Activated naive CD4-positive, alpha-beta T cell treated with anti-CD3 and anti-CD28 coated beads, Interleukin-2, amount 50 U/mL, for 72 hours (primary cell): ENCODE data around the gene COL6A3. TPM values are rescaled to one million over a fixed set of nuclear protein-coding genes. Genes with fewer than 3 reads are reported as not detected.

Source experiments
- ATAC-seq, 2 donors: fragments of 150-1000 bp; cut with Tn5 transposase; 2 replicates each; pipeline ENCODE4 v1.10.0; 2021; ENCODE audit warnings: mild to moderate bottlenecking in 2 of 2, moderate library complexity in 2 of 2
- DNase-seq, 2 donors: peaks; one replicate each; pipeline ENCODE4 v3.0.0; 2021 to 2022; ENCODE audit warnings: low spot score in 2 of 2
- H3K27ac Mint-ChIP-seq, 2 donors: one replicate each; pipeline ENCODE4 v1.8.0; 2022; ENCODE audit warnings: mild to moderate bottlenecking in 2 of 2, mixed read lengths in 2 of 2
- H3K36me3 Mint-ChIP-seq, 2 donors: one replicate each; pipeline ENCODE4 v1.8.0; 2022; ENCODE audit warnings: mixed read lengths in 2 of 2
- H3K9me3 Mint-ChIP-seq, 2 donors: one replicate each; pipeline ENCODE4 v1.8.0; 2022; ENCODE audit warnings: mixed read lengths in 2 of 2
- total RNA-seq, 2 donors: library from RNA; stranded (reverse); gene quantifications; one replicate each; pipeline ENCODE4 v1.2.3, GENCODE V29; 2022

The COL6A3 gene
- total RNA-seq, 2 donors from 2014 or later, result 13.6 to 31.6 TPM

DNA sequence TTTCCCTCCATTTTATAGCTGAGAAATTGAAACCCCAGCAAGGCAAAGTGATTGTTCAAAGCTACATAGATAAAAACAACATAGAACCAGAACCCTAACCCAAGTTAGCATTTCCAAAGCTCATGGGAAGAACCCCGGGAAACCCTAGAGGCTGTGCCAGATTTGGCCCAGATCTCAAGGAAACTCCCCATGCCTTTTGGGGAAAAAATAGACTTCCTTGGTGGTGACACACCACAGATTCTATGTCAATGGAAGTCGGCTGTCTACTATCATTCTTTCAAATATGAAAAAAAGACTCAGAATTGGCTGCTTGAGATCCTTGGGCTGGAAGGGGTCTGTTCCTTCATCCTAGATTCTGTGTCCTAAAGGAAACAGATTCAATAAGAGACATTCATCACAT is 8.4 kb downstream of the COL6A3 start:
- Mint-ChIP-seq H3K27ac (no peak overlapping the region), H3K36me3 (no peaks in the 10 kb centered on the region), H3K9me3 (no peaks in the 10 kb centered on the region)
- ATAC-seq (no peak), DNase-seq (no peak)

DNA sequence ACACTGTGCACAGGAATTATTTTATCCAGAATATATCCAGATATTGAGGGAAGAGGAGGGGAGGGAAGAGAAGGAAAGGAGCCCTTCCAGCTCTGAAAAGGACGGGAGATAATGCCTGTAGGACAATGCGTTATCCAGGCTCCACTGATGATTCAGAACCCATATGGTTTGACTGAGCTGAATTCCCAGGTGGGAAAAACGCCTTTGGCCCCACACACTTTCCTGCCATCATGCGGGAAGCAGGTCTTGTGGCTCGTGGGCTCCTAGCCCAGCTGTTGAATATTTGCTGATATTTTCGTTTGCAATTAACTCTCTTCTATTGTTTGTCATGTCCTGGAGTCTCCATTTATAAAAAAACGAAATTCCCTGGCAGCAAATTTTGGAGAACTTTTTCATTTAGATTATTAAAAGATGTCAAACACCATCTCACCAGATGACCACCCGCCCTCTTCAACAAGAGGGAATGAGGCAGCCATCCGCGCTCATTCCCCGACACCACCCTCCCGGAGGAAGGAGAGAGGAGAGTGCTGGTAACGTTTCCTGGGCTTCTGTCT is 8.9 kb downstream of the COL6A3 start:
- Mint-ChIP-seq H3K9me3 (no peaks in the 10 kb centered on the region), H3K36me3 (no peaks in the 10 kb centered on the region), H3K27ac (no peak overlapping the region)
- DNase-seq (no peak), ATAC-seq (no peak)

DNA sequence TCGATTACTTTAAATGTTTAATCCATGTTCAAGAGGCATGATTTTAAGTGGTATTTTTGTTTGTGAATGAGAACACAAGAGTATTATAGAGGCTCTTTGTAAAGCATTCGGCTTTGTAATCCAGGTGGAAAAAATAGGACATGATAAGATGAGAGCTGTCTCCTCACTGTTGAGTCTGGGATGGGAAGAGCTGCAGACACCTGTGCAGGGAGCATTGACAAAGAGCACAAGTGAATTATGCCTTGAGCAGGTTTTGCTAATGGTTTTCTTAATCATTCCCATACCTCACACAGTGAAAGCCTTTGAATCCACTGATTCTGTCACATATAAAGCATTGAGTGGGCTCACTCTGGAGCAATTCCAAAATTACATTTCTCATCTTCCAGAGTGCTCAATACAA is 9.6 kb downstream of the COL6A3 start:
- DNase-seq, result no peak
- no peak for ATAC-seq
- H3K9me3 Mint-ChIP-seq, result no peaks in the 10 kb centered on the region
- H3K27ac Mint-ChIP-seq, result no peak overlapping the region
- no peaks in the 10 kb centered on the region for H3K36me3 Mint-ChIP-seq

DNA sequence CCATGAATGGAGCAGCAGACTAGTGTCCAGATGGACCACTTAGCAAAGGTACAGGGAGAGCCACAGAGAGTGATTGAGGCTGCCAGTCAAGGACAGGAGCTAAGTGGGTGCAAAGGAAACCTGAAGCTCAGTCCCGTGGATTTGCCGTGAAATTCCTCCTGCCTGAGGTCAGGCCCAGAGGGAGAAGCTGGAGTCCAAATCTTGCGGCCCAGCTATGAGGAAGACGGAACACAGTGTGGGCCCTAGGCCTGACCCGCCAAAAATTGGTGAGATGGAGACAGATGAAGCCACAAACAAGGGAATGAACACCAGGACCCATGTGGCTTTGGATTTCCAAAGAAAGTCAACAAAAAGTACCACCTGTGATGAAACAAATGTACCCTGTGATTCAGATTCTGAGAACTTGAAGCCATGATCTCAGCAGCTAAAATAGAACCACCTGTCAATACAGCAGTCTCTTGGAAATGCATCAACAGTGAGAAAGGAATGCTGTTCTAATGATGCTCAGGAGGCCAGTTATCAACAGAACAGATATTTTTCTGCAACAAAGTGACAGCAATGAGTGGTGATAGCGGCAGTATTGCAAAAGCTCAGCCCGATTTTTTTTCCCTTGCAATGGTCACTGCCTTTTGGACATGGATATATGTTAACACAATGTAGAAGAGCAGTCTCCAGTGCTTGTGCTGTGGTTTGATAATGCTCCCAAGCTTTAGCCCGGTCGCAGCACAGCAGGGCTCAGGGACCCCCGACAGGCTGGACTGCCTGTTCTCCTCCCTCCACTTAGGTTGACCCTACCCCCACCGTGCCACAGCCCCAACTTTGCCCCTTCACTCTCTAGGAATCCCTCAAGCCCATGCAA is 10.7 kb downstream of the COL6A3 start:
- Mint-ChIP-seq H3K36me3 (no peaks in the 10 kb centered on the region), H3K27ac (peak overlapping the region in 1 of 2 donors; percentile 45), H3K9me3 (no peaks in the 10 kb centered on the region)
- no peak for DNase-seq
- no peak for ATAC-seq

DNA sequence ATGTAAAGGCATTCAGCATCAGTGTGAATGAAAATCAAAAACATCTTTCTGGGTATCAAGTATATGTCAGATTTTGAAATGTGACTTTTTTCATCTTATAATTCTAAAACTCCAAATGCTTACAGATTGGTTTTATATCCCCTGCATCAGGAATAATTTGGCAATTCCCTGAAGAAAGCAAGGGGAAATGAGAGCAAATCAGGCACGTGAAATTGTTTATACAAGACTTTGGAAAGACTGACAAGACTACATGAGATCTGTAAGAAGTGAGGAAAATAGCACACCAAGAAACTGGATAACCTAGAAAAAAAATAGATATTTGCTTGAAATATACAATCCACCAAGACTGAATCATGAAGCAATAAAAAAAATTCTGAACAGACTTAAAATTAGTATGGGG is 13.8 kb downstream of the COL6A3 start:
- no peak overlapping the region for H3K27ac Mint-ChIP-seq
- DNase-seq, result no peak
- no peak for ATAC-seq
- H3K36me3 Mint-ChIP-seq, result no peaks in the 10 kb centered on the region
- no peaks in the 10 kb centered on the region for H3K9me3 Mint-ChIP-seq

DNA sequence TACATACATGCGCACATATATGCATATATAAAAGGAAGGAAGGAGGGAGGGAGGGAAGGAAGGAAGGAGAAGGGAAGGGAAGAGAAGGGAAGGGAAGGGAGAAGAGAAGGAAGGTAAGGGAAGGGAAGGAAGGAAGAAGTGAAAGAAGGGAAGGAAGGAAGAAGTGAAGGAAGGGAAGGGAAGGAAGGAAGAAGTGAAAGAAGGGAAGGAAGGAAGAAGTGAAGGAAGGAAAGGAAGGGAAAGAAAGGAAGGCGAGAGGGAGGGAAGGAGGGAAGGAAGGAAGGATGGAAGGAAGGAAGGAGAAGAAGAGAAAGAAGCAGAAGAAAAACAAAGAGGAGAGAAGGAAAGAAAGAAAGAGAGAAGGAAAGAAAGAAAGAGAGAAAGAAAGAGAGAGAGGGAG is 16.9 kb downstream of the COL6A3 start:
- no peaks in the 10 kb centered on the region for H3K36me3 Mint-ChIP-seq

DNA sequence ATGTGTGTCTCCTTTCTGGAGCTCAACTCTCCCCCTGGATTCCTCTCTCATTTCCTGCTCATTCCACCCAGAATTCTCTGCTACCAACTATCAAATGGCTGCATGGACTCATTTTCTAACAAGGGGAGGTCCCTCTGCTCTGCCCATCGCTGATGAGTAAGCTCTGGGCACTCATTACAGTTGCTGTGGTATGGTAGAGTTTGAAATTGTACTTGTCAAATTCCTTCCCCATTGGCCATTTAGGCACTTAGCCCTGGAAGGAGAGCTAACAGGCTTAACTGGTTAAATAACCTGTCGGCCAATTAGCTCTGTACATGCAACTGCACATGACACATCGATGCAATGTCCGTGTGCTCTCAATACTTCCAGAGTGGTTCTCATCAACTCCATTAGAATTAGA is 20.4 kb downstream of the COL6A3 start:
- DNase-seq (no peak), ATAC-seq (peak in 1 of 2 donors; percentile 37)
- Mint-ChIP-seq H3K36me3 (no peaks in the 10 kb centered on the region), H3K9me3 (no peaks in the 10 kb centered on the region), H3K27ac (peak overlapping the region; percentile 30 to 40)

More for the DNA sequence above, 16.9 kb downstream of the COL6A3 start:
- DNase-seq (no peak), ATAC-seq (no peak)
- no peaks in the 10 kb centered on the region for H3K9me3 Mint-ChIP-seq
- no peak overlapping the region for H3K27ac Mint-ChIP-seq

DNA sequence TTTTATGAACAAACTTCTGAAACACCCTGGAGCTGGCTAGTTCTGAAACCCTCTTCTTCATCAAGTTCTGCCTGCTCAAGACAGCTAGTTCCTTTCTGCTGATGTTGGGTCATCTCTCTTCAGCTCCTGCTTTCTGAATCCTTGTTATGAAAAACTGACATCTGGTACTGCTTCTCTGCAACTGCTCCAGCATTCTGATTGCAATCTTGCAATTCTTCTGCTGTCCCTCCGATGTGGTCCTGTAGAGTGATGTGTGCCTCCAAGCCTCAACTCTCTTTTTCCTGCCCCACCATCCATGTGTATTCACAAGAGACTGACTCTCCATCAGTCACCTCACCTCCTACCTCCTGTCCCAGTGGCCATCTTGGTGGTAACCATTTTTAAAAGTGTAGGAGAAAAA is 21.8 kb downstream of the COL6A3 start:
- no peak for DNase-seq
- H3K27ac Mint-ChIP-seq, result peak overlapping the region in 1 of 2 donors; percentile 39
- H3K9me3 Mint-ChIP-seq, result no peaks in the 10 kb centered on the region
- H3K36me3 Mint-ChIP-seq, result no peaks in the 10 kb centered on the region
- ATAC-seq, result no peak

DNA sequence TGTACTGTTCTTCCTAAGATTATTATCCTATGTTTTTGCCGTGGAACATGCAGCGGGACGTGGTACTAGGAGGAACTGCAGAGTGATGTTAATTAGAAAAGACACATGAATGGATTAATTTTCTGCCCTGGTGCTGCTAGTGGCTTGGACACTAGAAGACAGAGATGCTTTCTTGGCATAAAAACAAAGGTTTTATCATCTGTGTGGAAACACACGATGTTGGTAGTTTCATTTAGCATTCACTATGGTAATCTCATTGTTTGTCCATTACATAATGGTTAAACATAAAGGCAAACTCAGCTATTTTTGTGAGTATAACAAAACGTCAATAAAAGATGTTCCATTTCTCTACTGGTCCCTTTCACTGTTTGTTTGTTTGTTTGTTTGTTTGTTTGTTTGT is 22.8 kb downstream of the COL6A3 start:
- Mint-ChIP-seq H3K9me3 (no peaks in the 10 kb centered on the region), H3K36me3 (no peaks in the 10 kb centered on the region), H3K27ac (no peak overlapping the region)
- ATAC-seq (no peak), DNase-seq (no peak)

DNA sequence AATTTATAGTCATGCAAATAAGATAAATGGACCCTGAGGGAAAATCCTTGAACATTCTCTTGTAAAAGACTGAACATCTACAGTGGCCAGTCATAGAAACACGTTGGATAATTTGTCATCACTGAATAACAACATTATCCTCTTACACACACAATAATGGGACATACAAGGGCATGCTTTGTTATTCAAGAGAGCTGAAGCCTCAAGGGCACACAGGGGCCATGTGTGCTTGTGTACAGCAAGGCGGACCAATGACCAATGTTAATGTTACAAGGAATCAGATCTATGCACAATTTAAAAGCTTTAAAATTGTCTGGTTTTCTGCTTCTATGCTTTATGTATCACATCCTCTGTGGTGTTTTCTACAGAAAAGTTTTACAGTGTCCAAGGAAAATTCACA is 23.7 kb downstream of the COL6A3 start:
- Mint-ChIP-seq H3K36me3 (no peaks in the 10 kb centered on the region), H3K27ac (no peak overlapping the region), H3K9me3 (no peaks in the 10 kb centered on the region)
- no peak for DNase-seq
- no peak for ATAC-seq

DNA sequence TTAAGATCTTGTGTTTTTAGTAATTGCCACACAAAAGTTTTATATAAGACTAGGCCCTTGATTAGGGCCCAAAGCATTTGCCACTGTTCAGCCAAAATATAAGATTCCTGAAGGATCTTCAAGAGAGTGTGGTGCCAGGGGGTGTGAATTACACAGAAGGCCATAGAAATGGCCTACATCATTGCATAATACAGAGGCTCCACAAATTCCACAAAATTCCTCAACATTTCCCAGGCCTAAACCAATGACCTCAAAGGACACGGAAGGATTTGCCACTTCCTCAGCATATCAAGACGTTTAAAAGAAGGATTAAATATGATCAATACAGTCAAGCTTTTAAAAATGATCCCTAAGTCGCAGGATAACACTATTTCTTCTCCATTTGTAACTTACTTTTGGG is 24.1 kb downstream of the COL6A3 start:
- H3K9me3 Mint-ChIP-seq, result no peaks in the 10 kb centered on the region
- DNase-seq (no peak), ATAC-seq (no peak)
- no peaks in the 10 kb centered on the region for H3K36me3 Mint-ChIP-seq
- H3K27ac Mint-ChIP-seq, result no peak overlapping the region

DNA sequence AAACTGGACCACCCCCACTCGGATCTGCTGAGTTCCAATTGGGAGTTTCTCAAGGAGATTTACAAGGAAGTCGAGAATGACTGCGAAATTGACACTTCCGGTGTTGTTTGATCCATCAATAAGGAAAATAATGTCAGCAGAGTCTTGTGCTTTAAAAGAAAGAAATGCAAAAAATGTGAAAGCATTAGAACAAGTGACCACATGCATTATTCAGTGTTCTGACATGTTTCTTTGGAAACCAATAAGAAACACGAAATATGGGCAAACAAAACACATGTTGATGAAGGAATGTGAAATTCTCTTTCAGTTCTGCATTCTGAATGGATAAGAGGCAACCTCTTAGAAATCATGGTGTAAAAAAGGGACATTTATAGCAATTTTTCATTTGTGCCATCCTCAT is 25.9 kb downstream of the COL6A3 start:
- no peaks in the 10 kb centered on the region for H3K36me3 Mint-ChIP-seq
- no peak overlapping the region for H3K27ac Mint-ChIP-seq
- no peaks in the 10 kb centered on the region for H3K9me3 Mint-ChIP-seq
- DNase-seq, result no peak
- no peak for ATAC-seq

DNA sequence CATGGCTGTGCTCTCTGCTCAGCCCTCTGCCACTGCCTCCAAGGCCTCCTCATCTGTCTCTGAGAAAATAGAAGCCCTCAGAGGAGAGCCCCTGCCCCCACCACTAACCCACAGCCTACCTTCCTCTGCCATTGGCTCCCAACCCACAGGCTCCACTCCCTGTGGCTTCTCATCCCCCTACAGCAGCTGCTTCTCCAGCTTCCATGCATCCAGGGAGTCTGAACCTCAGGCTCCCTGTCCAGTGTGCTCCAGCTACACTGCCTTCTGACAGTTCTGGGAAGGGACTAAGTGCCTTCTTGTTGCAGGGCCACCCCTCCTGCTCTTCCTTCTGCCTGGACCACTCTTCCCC is 29.3 kb downstream of the COL6A3 start:
- no peak for ATAC-seq

DNA sequence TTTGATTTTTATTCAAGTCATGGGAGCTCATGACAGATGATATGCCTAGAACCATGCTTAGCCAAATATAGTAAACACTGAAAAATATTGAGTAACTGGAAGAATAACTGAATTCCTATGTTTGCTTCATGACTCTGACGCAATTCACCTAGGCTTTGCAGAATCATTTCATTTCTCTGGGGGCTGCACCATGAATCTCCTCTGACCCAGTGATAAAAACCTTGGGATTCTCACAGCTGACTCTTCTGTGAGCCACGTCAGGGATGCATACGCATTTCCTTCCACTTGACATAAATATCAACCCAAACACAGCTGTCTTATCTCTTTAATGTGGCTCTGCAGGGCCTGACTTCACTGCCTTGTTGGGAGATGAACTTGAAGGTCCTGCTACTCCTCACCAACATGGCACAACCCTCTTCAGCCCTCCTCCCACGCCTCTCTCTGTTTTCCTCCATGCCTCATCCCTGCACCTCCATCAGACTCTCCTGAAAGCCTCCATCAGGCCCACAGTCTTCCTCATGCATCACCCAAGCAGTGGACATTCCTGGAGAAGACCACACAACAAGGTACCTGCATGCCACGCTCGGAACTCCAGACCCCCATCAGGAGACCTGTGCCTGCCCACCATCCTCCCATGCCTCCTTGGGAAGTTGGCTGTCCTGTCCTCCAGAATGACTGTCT is 29.8 kb downstream of the COL6A3 start:
- no peaks in the 10 kb centered on the region for H3K36me3 Mint-ChIP-seq

More for the DNA sequence above, 29.3 kb downstream of the COL6A3 start:
- no peaks in the 10 kb centered on the region for H3K36me3 Mint-ChIP-seq
- H3K9me3 Mint-ChIP-seq, result no peaks in the 10 kb centered on the region
- no peak for DNase-seq
- no peak overlapping the region for H3K27ac Mint-ChIP-seq

DNA sequence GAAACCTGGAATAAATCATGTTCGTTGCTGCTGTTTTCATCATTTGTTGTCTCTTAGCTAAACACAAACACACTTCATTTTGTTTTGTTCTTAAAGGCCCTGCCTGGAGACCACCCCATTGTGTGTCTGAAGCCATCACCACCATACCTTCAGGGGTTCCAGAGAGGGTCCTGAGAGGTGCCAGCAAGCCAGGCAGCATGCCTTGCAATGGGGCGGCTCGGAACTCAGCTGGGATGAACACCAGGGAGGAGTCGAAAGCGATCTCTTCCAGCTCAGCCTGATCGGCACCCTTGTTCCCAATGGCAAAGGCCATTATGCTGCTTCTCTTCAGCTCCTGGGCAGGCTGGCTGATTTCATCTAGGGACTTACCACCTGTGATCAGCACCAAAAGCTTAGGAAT is 33.2 kb downstream of the COL6A3 start:
- H3K9me3 Mint-ChIP-seq, result no peaks in the 10 kb centered on the region
- no peaks in the 10 kb centered on the region for H3K36me3 Mint-ChIP-seq
- DNase-seq (no peak), ATAC-seq (no peak)
- H3K27ac Mint-ChIP-seq, result no peak overlapping the region

More for the DNA sequence above, 29.8 kb downstream of the COL6A3 start:
- DNase-seq, result no peak
- Mint-ChIP-seq H3K27ac (no peak overlapping the region), H3K9me3 (no peaks in the 10 kb centered on the region)
- ATAC-seq, result no peak

DNA sequence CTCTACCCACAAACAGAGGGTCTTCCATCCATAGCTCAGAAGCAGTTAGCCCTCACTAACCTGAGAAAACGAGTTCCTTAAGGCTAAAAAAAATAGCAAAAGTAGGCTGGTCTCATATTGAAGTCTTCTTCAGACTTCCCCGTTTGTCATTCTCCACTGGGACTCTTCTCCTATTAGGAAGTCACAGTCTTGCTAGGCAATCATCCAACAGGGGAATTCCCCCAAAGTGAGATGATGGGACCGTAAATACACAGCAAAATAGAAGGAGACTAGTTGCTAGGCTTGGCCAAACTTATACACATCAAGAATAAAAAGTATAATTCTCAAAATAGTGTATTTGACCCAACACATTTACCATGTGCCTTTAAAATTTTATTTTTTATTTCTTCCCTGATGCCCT is 34.3 kb downstream of the COL6A3 start:
- Mint-ChIP-seq H3K9me3 (no peaks in the 10 kb centered on the region), H3K27ac (no peak overlapping the region), H3K36me3 (peaks cover 0 to 6% of the 10 kb centered on the region in 2 donors)
- no peak for ATAC-seq
- DNase-seq, result no peak

DNA sequence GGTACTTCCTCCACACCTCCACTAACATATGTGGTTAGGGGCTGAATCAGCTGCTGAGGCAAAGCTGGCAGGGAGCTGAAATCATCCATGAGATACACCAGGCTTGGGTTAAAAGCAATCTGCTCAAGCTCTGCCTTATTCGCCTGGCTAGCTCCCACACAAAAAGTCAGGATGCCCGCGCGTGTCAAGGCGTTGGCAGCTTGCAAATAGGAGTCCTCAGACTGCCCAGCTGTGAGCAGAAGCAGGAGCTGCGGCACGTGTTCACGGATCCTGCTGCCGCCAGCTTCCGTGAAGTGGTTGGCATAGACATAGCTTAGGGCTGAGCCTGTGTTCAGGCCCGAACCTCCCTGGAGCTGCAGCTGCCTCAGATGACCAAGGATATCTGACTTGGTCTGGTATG is 35.3 kb downstream of the COL6A3 start:
- no peak for DNase-seq
- no peaks in the 10 kb centered on the region for H3K9me3 Mint-ChIP-seq

More for the DNA sequence above, 35.3 kb downstream of the COL6A3 start:
- no peak for ATAC-seq
- peaks cover 0 to 6% of the 10 kb centered on the region in 2 donors for H3K36me3 Mint-ChIP-seq
- H3K27ac Mint-ChIP-seq, result no peak overlapping the region
